HFF-Myc (cell line): ENCODE data around the gene PGAP6.
"Not testable (repeated sequence)": the region's sequence is repeated elsewhere in the genome, so short reads cannot be mapped to it uniquely, and the experiment has no call there.

Source experiments
- DNase-seq: peaks from one replicate; pipeline ENCODE4 v3.0.0-alpha.2; 2011; ENCODE audit warnings: low read depth; ENCODE audit errors: extremely low read depth
- H3K4me3 ChIP-seq: replicated peaks from 2 replicates; pipeline ENCODE4 v1.5.1; 2011; ENCODE audit warnings: low read depth, mild to moderate bottlenecking, control low read depth, low read length
- TF ChIP-seq, protein P1 (sequence below): IDR thresholded peaks from 2 replicates; pipeline ENCODE4 v1.5.1; 2012; ENCODE audit warnings: mild to moderate bottlenecking, low read depth, low read length, control low read depth; ENCODE audit errors: missing control alignments

The PGAP6 gene

DNA sequence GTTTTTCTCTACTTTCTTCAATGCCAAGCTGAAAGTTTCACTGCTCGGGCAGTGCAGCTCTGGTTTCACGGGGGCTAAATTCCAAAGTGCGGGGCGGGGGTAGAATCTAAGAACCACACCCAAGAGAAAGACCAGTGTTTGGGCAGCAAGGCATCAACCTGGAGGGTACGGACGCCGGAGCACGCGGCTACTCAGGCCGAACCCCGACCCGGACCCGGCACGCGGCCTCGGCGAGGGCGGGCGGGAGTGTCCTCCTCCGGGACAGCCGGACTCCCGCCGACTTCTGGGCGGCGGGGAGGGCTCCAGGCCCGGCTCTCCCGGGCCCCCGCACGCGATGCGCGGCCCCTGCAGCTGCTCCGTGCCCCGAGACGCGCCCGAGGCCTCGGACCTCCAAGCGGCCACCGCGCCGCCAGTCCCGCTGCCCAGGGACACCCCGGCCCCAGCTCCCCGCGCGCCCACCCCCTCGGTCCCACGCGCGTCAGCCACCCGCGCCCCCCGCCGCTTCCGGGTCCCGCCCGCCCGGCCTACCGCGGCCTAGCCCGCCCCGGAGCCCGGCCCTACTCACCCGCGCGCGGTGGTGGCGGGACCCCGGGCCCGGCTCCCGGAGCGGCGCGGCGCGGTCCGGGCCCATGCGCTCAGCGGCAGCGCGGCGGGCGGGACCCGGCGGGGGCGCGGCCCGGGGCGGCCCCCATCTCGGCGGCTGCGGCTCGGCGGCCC, 29.8 kb downstream of the PGAP6 start:
- TF ChIP-seq, protein P1, sequence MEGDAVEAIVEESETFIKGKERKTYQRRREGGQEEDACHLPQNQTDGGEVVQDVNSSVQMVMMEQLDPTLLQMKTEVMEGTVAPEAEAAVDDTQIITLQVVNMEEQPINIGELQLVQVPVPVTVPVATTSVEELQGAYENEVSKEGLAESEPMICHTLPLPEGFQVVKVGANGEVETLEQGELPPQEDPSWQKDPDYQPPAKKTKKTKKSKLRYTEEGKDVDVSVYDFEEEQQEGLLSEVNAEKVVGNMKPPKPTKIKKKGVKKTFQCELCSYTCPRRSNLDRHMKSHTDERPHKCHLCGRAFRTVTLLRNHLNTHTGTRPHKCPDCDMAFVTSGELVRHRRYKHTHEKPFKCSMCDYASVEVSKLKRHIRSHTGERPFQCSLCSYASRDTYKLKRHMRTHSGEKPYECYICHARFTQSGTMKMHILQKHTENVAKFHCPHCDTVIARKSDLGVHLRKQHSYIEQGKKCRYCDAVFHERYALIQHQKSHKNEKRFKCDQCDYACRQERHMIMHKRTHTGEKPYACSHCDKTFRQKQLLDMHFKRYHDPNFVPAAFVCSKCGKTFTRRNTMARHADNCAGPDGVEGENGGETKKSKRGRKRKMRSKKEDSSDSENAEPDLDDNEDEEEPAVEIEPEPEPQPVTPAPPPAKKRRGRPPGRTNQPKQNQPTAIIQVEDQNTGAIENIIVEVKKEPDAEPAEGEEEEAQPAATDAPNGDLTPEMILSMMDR: no peak
- DNase-seq: no peak
- peak overlapping the region; percentile 75 for H3K4me3 ChIP-seq

DNA sequence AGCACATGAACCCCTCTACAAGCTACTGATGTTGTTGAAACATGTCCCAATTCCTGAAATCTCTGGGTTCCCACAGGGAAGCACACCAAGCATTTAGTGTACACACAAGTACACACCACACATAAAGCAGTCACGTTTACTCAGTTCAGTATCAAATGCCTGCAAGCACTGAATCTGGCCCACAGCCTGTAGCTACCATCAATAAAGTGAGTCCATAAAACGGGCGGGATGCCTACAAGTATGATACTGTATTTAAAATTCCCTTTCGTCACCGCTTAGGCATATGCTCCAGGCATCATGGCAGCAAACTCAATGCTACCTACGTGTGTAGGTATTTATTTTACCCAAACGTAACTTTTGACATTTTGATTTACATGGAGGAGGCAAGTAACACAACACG, 31.6 kb downstream of the PGAP6 start:
- DNase-seq: no peak
- TF ChIP-seq, protein P1: no peak
- H3K4me3 ChIP-seq: no peak overlapping the region

DNA sequence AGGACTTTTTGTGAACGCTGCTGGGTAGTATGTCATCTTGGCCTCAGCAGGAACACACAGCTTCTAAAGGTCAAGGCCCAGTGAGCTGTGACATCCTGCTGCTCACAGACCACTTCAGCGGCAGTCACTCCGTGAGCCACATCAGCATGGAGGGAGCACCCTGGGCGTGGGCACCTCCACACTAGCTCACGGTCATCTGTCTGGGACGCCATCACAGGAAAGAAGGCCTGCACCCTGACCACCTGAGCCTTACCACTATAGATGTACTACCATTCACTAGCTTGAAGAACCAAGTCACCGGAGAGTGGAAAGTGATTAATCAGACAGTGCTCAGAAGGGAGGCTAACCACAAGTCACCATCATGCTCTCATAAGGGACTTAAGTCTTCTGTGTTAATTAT, 32.6 kb downstream of the PGAP6 start:
- TF ChIP-seq, protein P1: no peak
- no peak for DNase-seq
- H3K4me3 ChIP-seq: no peak overlapping the region

DNA sequence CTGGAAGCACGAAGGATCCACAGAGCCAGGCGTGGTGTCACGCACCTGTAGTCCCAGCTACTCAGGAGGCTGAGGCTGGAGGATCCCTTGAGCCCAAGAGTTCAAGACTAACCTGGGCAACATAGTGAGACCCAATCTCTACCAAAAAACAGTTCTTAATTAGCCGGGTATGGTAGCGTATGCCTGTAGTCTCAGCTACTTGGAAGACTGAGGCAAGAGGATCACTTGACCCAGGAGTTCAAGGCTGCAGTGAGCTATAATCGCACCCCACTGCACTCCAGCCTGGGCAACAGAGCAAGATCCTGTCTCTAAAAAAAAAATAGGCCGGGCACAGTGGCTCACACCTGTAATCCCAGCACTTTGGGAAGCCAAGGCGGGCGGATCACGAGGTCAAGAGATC, 33.3 kb downstream of the PGAP6 start:
- not testable (repeated sequence) for H3K4me3 ChIP-seq, DNase-seq

DNA sequence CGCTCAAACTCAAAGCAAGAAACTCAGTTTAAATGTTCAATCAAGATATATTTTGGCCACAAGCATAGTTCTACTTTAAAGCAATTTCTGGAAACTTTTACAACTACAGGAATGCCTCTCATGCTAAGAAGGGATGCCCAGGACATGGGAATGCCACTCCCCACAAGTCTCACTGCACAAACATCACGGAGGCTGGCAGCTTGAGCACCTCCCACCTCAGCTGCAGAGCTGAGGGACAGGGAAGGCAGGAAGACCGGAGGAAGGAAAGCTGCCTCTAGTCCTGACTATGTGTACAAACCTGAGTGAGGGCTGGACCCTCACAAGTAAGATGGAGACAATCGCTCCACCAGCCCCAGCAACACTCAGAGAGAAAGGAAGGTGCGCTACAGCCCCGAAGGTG, 34.6 kb downstream of the PGAP6 start:
- no peak overlapping the region for H3K4me3 ChIP-seq
- TF ChIP-seq, protein P1: no peak
- no peak for DNase-seq

DNA sequence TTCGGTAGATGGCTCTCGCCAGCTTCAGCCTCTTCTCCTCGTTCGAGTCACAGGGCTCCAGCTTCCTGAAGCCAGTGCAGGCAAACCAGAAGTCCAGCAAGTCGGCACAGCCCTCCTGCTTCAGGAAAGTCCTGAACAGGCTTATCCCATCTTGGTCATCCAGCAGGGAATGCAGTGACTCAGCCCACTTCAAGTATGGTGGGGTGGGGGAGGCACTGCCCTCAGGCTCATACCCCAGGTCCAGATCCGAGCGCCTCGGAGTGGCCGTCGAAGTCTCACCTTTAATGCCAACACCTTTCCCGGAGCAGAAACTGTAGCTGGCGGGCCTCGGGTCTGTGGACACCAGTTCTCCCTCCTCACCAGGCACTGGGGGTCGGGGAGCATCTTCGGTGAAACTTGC, 35.2 kb downstream of the PGAP6 start:
- TF ChIP-seq, protein P1: no peak
- no peak overlapping the region for H3K4me3 ChIP-seq
- DNase-seq: no peak

DNA sequence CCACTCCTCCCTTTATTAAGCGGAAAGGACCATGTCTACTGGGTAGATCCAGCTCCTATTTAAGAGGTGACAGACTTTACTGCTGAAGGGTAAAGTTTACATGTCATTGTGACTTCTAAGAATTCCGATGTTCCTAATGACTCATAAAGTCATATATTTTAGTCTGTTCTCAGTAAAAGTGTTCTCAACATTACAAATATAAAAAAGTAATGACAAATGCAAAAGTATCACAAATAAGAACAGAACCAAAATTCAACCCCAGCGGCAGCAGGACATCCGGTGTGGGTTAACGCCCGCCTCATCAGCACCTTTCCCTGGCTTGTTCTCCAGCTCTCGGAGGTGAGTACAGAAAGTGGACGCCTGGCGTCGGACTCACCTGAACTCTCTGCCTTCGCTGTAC, 36.0 kb downstream of the PGAP6 start:
- no peak for DNase-seq
- no peak overlapping the region for H3K4me3 ChIP-seq
- TF ChIP-seq, protein P1: no peak
